WTC11 (cell line): ENCODE data around the gene WNK2. TPM values are rescaled to one million over a fixed set of nuclear protein-coding genes. Genes with fewer than 3 reads are reported as not detected.
A peak's percentile ranks its signal among the peaks of the same experiment; 100 is the strongest.

Experiments
- ATAC-seq: fragments of 200-7000 bp; cut with Tn5 transposase; 2 replicates; pipeline ENCODE4 v1.10.0; 2021; ENCODE audit warnings: mild to moderate bottlenecking, moderate library complexity
- CTCF ChIA-PET: fragments of 300-600 bp; sonication (Branson Sonifier 250); formaldehyde crosslinking; loops from one replicate; lab custom pipeline; 2021; ENCODE audit warnings: antibody characterized with exemption; lab: Charles Lee
- POLR2A ChIA-PET: fragments of 350-600 bp; sonication (Branson Sonifier 250); formaldehyde crosslinking; loops from one replicate; lab custom pipeline; 2021; ENCODE audit warnings: antibody characterized with exemption; lab: Charles Lee
- DNase-seq: peaks from one replicate; pipeline ENCODE4 v3.0.0; 2021; ENCODE audit warnings: low spot score
- H3K27ac Mint-ChIP-seq: 2 replicates; pipeline ENCODE4 v1.8.0; 2021; ENCODE audit warnings: mixed read lengths
- H3K27me3 Mint-ChIP-seq: 2 replicates; pipeline ENCODE4 v1.8.0; 2021; ENCODE audit warnings: low read depth, mild to moderate bottlenecking, moderate library complexity, mixed read lengths
- H3K36me3 Mint-ChIP-seq: 2 replicates; pipeline ENCODE4 v1.8.0; 2021; ENCODE audit warnings: mixed read lengths
- H3K4me1 Mint-ChIP-seq: 2 replicates; pipeline ENCODE4 v1.8.0; 2022; ENCODE audit warnings: mixed read lengths
- H3K4me3 Mint-ChIP-seq: 2 replicates; pipeline ENCODE4 v1.8.0; 2021; ENCODE audit warnings: mild to moderate bottlenecking, moderate library complexity, mixed read lengths
- H3K9me3 Mint-ChIP-seq: 2 replicates; pipeline ENCODE4 v1.8.0; 2021; ENCODE audit warnings: mixed read lengths
- ATF1 ChIP-seq: sonication (generic); formaldehyde crosslinking; IDR thresholded peaks from 2 replicates; pipeline ENCODE4 v1.8.1; 2023; ENCODE audit warnings: mild to moderate bottlenecking, moderate library complexity, missing genetic modification reagents
- ETV6 ChIP-seq: sonication (generic); formaldehyde crosslinking; IDR thresholded peaks from 2 replicates; pipeline ENCODE4 v1.8.1; 2022; ENCODE audit warnings: mild to moderate bottlenecking, missing genetic modification reagents
- FOXJ3 ChIP-seq: sonication (generic); formaldehyde crosslinking; IDR thresholded peaks from 2 replicates; pipeline ENCODE4 v1.9.0; 2021; ENCODE audit warnings: missing genetic modification reagents, mild to moderate bottlenecking, borderline replicate concordance
- GTF2I ChIP-seq: fragments of 250-450 bp; sonication (Bioruptor Pico); conservative IDR thresholded peaks from 2 replicates; pipeline ENCODE4 v1.4.0; 2021; ENCODE audit warnings: mild to moderate bottlenecking
- NFE2L1 ChIP-seq: sonication (generic); formaldehyde crosslinking; IDR thresholded peaks from 2 replicates; pipeline ENCODE4 v1.8.1; 2023; ENCODE audit warnings: missing genetic modification reagents
- NR1H2 ChIP-seq: sonication (generic); formaldehyde crosslinking; IDR thresholded peaks from 2 replicates; pipeline ENCODE4 v1.9.0; 2021; ENCODE audit warnings: mild to moderate bottlenecking, moderate library complexity, missing genetic modification reagents
- NR2C2 ChIP-seq: sonication (generic); formaldehyde crosslinking; IDR thresholded peaks from 2 replicates; pipeline ENCODE4 v1.8.0; 2022; ENCODE audit warnings: mild to moderate bottlenecking, missing genetic modification reagents
- RORB ChIP-seq: fragments of 250-450 bp; sonication (Bioruptor Pico); IDR thresholded peaks from 2 replicates; pipeline ENCODE4 v1.9.0; 2021; ENCODE audit warnings: mild to moderate bottlenecking
- SMAD3 ChIP-seq: sonication (generic); formaldehyde crosslinking; IDR thresholded peaks from 2 replicates; pipeline ENCODE4 v1.8.0; 2022; ENCODE audit warnings: missing genetic modification reagents, mild to moderate bottlenecking, borderline replicate concordance
- SMAD4 ChIP-seq: sonication (generic); formaldehyde crosslinking; IDR thresholded peaks from 2 replicates; pipeline ENCODE4 v1.8.0; 2022; ENCODE audit warnings: mild to moderate bottlenecking, missing genetic modification reagents
- TCF7 ChIP-seq: sonication (generic); formaldehyde crosslinking; IDR thresholded peaks from 2 replicates; pipeline ENCODE4 v1.8.0; 2022; ENCODE audit warnings: mild to moderate bottlenecking, low read depth, missing genetic modification reagents, moderate library complexity
- ZNF396 ChIP-seq: fragments of 250-450 bp; sonication (Bioruptor Pico); IDR thresholded peaks from 2 replicates; pipeline ENCODE4 v1.8.0; 2021; ENCODE audit warnings: mild to moderate bottlenecking, moderate library complexity, borderline replicate concordance
- ZNF416 ChIP-seq: fragments of 250-450 bp; sonication (Bioruptor Pico); IDR thresholded peaks from 2 replicates; pipeline ENCODE4 v1.9.0; 2021; ENCODE audit warnings: mild to moderate bottlenecking, inconsistent platforms
- total RNA-seq: library from RNA; stranded (reverse); gene quantifications from 3 replicates; pipeline ENCODE4 v1.2.3, GENCODE V29; 2021
- TF ChIP-seq, protein P1 (sequence below): sonication (generic); formaldehyde crosslinking; IDR thresholded peaks from 2 replicates; pipeline ENCODE4 v1.8.1; 2023; ENCODE audit warnings: mild to moderate bottlenecking, missing genetic modification reagents, borderline replicate concordance
- TF ChIP-seq, protein P2 (sequence below): sonication (generic); formaldehyde crosslinking; IDR thresholded peaks from 2 replicates; pipeline ENCODE4 v1.8.1; 2023; ENCODE audit warnings: mild to moderate bottlenecking, missing genetic modification reagents, moderate library complexity
- TF ChIP-seq, protein P3 (sequence below): sonication (generic); formaldehyde crosslinking; IDR thresholded peaks from 2 replicates; pipeline ENCODE4 v1.8.1; 2022; ENCODE audit warnings: mild to moderate bottlenecking, moderate library complexity, missing genetic modification reagents
- TF ChIP-seq, protein P4 (sequence below): sonication (generic); formaldehyde crosslinking; IDR thresholded peaks from 2 replicates; pipeline ENCODE4 v1.8.1; 2022; ENCODE audit warnings: low read depth, mild to moderate bottlenecking, moderate library complexity, missing genetic modification reagents, borderline replicate concordance
- TF ChIP-seq, protein P5 (sequence below): sonication (generic); formaldehyde crosslinking; IDR thresholded peaks from 2 replicates; pipeline ENCODE4 v1.8.1; 2022; ENCODE audit warnings: mild to moderate bottlenecking, missing genetic modification reagents, moderate library complexity, borderline replicate concordance
- TF ChIP-seq, protein P6 (sequence below): sonication (generic); formaldehyde crosslinking; IDR thresholded peaks from 2 replicates; pipeline ENCODE4 v1.8.0; 2022; ENCODE audit warnings: mild to moderate bottlenecking, missing genetic modification reagents
- TF ChIP-seq, protein P7 (sequence below): fragments of 250-450 bp; sonication (Bioruptor Pico); IDR thresholded peaks from 2 replicates; pipeline ENCODE4 v1.9.0; 2021; ENCODE audit warnings: mild to moderate bottlenecking
- TF ChIP-seq, protein P8 (sequence below): sonication (generic); formaldehyde crosslinking; IDR thresholded peaks from 2 replicates; pipeline ENCODE4 v1.8.1; 2023; ENCODE audit warnings: mild to moderate bottlenecking, missing genetic modification reagents
- TF ChIP-seq, protein P9 (sequence below): fragments of 250-450 bp; sonication (Bioruptor Pico); IDR thresholded peaks from 2 replicates; pipeline ENCODE4 v1.8.0; 2021; ENCODE audit warnings: mild to moderate bottlenecking

Gene WNK2
- total RNA-seq, 1 experiment from 2014 or later = 120 TPM

DNA sequence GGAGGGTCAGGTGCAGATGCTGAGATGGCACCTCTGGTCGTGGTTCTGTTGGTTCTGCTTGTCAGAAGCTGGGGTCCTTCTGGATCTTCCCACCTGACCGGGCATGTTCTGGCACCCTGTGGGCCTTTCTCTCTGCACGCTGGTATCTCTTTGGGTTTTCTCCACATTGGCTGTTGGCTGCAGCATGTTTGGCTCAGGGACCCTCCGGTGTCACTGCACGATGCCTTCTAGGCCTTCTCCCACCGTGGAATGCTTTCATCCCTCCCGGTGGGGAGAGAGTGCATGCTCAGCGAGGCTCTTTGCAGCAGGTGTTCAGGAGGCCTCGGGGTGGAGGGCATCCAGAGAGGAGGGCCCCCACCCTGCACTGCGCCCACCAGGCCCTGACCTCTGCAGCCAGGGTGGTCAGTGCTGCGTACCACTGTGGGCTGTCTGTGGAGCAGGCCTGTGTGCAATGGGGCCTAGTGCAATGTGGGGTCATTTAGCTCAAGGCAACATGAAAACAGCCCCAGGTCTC lies 119.4 kb downstream of the WNK2 start (continued):
- TF ChIP-seq ATF1 (CRISPR knock-in tag) (no peak), SMAD4 (no peak), GTF2I (no peak), FOXJ3 (no peak), SMAD3 (no peak)
- TF ChIP-seq, protein P1, sequence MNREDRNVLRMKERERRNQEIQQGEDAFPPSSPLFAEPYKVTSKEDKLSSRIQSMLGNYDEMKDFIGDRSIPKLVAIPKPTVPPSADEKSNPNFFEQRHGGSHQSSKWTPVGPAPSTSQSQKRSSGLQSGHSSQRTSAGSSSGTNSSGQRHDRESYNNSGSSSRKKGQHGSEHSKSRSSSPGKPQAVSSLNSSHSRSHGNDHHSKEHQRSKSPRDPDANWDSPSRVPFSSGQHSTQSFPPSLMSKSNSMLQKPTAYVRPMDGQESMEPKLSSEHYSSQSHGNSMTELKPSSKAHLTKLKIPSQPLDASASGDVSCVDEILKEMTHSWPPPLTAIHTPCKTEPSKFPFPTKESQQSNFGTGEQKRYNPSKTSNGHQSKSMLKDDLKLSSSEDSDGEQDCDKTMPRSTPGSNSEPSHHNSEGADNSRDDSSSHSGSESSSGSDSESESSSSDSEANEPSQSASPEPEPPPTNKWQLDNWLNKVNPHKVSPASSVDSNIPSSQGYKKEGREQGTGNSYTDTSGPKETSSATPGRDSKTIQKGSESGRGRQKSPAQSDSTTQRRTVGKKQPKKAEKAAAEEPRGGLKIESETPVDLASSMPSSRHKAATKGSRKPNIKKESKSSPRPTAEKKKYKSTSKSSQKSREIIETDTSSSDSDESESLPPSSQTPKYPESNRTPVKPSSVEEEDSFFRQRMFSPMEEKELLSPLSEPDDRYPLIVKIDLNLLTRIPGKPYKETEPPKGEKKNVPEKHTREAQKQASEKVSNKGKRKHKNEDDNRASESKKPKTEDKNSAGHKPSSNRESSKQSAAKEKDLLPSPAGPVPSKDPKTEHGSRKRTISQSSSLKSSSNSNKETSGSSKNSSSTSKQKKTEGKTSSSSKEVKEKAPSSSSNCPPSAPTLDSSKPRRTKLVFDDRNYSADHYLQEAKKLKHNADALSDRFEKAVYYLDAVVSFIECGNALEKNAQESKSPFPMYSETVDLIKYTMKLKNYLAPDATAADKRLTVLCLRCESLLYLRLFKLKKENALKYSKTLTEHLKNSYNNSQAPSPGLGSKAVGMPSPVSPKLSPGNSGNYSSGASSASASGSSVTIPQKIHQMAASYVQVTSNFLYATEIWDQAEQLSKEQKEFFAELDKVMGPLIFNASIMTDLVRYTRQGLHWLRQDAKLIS (CRISPR knock-in tag) = no peak
- TF ChIP-seq, protein P2, sequence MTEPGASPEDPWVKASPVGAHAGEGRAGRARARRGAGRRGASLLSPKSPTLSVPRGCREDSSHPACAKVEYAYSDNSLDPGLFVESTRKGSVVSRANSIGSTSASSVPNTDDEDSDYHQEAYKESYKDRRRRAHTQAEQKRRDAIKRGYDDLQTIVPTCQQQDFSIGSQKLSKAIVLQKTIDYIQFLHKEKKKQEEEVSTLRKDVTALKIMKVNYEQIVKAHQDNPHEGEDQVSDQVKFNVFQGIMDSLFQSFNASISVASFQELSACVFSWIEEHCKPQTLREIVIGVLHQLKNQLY (CRISPR knock-in tag) = no peak
- TF ChIP-seq, protein P3, sequence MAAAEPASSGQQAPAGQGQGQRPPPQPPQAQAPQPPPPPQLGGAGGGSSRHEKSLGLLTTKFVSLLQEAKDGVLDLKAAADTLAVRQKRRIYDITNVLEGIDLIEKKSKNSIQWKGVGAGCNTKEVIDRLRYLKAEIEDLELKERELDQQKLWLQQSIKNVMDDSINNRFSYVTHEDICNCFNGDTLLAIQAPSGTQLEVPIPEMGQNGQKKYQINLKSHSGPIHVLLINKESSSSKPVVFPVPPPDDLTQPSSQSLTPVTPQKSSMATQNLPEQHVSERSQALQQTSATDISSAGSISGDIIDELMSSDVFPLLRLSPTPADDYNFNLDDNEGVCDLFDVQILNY (CRISPR knock-in tag) = no peak
- TF ChIP-seq, all 79 proteins: peak for 0

DNA sequence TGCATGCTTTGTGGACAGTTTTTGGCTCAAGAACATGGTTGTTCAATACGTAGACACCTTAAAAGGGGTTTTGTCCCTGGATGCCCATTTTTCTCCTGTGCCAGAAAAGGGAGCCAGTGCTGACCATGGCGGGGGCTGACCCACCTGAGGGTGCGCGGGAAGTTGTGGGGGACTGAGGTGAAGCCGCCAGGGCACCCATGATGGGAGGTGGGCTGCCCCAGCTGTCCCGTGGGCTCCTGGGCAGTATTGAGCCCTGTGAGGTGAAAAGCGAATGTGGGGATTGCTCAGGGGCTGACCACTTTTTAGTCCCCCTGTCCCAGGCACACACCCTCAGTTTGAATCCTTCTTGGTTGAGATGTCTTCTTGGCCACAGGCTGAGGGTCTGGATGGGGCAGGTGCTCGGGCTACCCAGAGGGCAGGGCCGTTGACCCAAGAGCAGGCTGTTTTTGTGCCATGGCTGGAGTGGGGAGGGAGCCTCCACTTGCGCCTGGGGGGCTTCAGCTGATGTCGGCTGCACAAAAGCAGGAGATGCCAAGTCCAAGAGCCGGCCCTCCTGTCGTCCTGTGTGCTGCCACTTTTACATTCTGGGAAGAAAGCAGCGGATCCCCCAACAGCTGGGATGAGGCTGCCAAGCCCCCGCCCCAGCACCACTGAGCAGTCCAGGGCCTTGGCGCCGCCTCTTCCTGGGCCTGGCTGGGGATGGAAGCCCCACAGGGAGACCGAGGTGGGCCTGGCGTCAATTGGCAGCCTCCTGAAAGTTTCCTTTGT lies 120.1 kb downstream of the WNK2 start:
- H3K9me3 Mint-ChIP-seq = no peaks in the 10 kb centered on the region
- H3K4me1 Mint-ChIP-seq = peaks cover 10% of the 10 kb centered on the region
- no peaks in the 10 kb centered on the region for H3K27me3 Mint-ChIP-seq
- no peak overlapping the region for H3K4me3 Mint-ChIP-seq
- CTCF ChIA-PET = interaction anchor here (0.6 to 3.9 kb wide), 30 partner anchors 9 to 195 kb away, joined by 3 to 31 read pairs (median 6); partner anchors contain the start of gene NINJ1
- no peak for ATAC-seq
- POLR2A ChIA-PET = no interaction called here
- peak; percentile 10 for DNase-seq
- H3K27ac Mint-ChIP-seq = peak overlapping the region; percentile 60; the same call in 1 of the 2 replicates
- H3K36me3 Mint-ChIP-seq = no peaks in the 10 kb centered on the region; the same call in 1 of the 2 replicates
- TF ChIP-seq ZNF396 (CRISPR knock-in tag) (no peak), RORB (CRISPR knock-in tag) (no peak), ZNF416 (CRISPR knock-in tag) (no peak), SMAD3 (no peak), TCF7 (no peak), NFE2L1 (CRISPR knock-in tag) (no peak), NR1H2 (CRISPR knock-in tag) (no peak), ETV6 (CRISPR knock-in tag) (no peak), NR2C2 (no peak)
- TF ChIP-seq, protein P4, sequence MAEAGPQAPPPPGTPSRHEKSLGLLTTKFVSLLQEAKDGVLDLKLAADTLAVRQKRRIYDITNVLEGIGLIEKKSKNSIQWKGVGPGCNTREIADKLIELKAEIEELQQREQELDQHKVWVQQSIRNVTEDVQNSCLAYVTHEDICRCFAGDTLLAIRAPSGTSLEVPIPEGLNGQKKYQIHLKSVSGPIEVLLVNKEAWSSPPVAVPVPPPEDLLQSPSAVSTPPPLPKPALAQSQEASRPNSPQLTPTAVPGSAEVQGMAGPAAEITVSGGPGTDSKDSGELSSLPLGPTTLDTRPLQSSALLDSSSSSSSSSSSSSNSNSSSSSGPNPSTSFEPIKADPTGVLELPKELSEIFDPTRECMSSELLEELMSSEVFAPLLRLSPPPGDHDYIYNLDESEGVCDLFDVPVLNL (CRISPR knock-in tag) = no peak
- TF ChIP-seq, protein P5, sequence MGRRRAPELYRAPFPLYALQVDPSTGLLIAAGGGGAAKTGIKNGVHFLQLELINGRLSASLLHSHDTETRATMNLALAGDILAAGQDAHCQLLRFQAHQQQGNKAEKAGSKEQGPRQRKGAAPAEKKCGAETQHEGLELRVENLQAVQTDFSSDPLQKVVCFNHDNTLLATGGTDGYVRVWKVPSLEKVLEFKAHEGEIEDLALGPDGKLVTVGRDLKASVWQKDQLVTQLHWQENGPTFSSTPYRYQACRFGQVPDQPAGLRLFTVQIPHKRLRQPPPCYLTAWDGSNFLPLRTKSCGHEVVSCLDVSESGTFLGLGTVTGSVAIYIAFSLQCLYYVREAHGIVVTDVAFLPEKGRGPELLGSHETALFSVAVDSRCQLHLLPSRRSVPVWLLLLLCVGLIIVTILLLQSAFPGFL = no peak
- TF ChIP-seq, protein P6, sequence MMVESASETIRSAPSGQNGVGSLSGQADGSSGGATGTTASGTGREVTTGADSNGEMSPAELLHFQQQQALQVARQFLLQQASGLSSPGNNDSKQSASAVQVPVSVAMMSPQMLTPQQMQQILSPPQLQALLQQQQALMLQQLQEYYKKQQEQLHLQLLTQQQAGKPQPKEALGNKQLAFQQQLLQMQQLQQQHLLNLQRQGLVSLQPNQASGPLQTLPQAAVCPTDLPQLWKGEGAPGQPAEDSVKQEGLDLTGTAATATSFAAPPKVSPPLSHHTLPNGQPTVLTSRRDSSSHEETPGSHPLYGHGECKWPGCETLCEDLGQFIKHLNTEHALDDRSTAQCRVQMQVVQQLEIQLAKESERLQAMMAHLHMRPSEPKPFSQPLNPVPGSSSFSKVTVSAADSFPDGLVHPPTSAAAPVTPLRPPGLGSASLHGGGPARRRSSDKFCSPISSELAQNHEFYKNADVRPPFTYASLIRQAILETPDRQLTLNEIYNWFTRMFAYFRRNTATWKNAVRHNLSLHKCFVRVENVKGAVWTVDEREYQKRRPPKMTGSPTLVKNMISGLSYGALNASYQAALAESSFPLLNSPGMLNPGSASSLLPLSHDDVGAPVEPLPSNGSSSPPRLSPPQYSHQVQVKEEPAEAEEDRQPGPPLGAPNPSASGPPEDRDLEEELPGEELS = no peak
- TF ChIP-seq, protein P7, sequence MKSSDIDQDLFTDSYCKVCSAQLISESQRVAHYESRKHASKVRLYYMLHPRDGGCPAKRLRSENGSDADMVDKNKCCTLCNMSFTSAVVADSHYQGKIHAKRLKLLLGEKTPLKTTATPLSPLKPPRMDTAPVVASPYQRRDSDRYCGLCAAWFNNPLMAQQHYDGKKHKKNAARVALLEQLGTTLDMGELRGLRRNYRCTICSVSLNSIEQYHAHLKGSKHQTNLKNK (CRISPR knock-in tag) = no peak
- TF ChIP-seq, protein P8, sequence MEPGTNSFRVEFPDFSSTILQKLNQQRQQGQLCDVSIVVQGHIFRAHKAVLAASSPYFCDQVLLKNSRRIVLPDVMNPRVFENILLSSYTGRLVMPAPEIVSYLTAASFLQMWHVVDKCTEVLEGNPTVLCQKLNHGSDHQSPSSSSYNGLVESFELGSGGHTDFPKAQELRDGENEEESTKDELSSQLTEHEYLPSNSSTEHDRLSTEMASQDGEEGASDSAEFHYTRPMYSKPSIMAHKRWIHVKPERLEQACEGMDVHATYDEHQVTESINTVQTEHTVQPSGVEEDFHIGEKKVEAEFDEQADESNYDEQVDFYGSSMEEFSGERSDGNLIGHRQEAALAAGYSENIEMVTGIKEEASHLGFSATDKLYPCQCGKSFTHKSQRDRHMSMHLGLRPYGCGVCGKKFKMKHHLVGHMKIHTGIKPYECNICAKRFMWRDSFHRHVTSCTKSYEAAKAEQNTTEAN (CRISPR knock-in tag) = no peak
- TF ChIP-seq, protein P9, sequence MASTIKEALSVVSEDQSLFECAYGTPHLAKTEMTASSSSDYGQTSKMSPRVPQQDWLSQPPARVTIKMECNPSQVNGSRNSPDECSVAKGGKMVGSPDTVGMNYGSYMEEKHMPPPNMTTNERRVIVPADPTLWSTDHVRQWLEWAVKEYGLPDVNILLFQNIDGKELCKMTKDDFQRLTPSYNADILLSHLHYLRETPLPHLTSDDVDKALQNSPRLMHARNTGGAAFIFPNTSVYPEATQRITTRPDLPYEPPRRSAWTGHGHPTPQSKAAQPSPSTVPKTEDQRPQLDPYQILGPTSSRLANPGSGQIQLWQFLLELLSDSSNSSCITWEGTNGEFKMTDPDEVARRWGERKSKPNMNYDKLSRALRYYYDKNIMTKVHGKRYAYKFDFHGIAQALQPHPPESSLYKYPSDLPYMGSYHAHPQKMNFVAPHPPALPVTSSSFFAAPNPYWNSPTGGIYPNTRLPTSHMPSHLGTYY = no peak
